HG03139 (cell line): ENCODE data around the gene RARB.

Experiments used
- ATAC-seq: cut with Tn5 transposase; IDR thresholded peaks from one replicate; pipeline ENCODE4 v1.9.1; 2021; ENCODE audit not compliant: unreplicated experiment

The RARB gene

GRCh38 chr3:25471081-25471768 is 43.2 kb downstream of the RARB start:
- ATAC-seq, result no peak

GRCh38 chr3:25472153-25472552 is 44.1 kb downstream of the RARB start:
- ATAC-seq, result no peak

DNA sequence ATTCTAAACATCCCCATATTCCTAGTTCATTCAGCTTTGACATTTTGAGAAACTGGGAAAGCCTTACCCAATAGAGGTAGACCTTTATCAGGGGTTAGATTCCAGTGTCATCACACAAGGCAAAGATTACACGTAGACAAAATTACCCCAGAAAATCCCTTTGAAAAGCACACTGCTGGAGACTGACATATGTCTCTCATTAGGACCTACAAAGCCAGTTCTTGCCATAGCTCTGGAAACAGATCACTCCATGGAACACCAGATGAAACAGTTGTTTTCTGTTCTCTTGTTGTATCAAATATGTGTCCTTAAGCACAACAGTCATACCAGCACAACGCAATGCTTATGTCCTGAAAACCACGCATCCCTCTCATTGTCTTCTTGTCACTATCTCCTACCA is 44.7 kb downstream of the RARB start:
- no peak for ATAC-seq

DNA sequence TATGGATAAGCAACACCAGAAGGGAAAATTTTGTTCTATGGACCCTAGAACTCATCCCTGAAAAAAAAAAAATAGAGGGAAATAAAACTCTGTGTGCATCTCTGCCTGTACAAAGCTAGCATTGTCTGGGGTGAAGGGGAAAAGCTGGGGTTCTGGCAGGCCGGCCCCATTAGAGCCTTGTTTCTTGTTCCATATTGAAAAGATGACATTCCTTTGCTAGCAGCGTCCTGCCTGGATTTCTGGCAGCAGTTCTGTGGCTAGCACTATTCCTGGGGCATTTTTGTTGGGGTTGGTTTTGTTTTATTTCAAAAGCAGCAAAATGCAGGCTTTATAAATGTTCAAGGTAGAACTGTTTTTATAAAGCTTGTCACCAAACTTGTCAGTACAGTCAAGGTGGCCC is 45.2 kb downstream of the RARB start:
- no peak for ATAC-seq

DNA sequence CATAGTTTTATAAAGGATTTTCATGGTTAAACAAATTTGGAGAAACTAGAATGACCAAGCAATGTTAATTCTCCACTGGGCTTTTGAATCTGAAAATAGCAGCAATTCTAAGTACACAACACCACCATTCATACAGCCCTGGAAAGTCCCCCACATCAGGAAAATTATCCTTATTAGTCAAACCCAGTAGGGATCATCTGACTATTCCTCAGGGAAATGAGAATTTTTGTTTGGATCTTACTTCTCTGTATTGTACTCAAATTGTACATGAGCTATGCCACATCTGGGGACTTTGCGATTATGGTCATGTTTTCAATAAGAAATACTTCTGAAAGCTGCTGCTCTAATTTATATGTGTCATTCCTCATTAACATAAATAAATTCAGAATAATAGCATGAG is 46.0 kb downstream of the RARB start:
- no peak for ATAC-seq

DNA sequence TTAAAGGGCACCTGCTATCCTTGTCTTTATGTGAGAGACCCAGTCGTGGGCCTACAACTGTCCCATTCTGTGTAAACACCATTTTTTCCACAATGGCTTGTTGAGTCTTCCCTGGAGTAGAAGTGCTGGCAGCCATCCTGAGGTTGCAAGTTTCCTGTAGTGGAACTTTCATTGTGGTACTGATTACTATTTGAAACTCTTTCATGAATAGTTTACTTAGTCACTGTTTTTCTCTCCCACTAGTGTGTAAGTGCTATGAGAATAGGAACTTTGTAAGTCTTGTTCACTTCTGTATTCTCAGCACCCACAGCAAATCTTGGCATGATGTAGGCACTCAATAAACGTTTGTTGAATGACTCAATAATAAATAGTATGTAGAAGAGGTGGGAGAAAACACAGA is 48.6 kb downstream of the RARB start:
- no peak for ATAC-seq

- no peak for ATAC-seq
Observed at GRCh38 chr3:25478211-25478757, 50.2 kb downstream of the RARB start.

GRCh38 chr3:25478964-25479726 is 51.1 kb downstream of the RARB start:
- ATAC-seq, result no peak

- no peak for ATAC-seq
Observed at GRCh38 chr3:25479727-25480010, 51.6 kb downstream of the RARB start.

- no peak for ATAC-seq
Observed at GRCh38 chr3:25480811-25481210, 52.7 kb downstream of the RARB start.

GRCh38 chr3:25481386-25481785 is 53.3 kb downstream of the RARB start:
- ATAC-seq, result no peak

- ATAC-seq, result no peak
Observed at GRCh38 chr3:25483456-25483855, 55.4 kb downstream of the RARB start.

GRCh38 chr3:25485673-25486072 is 57.6 kb downstream of the RARB start:
- ATAC-seq, result no peak

GRCh38 chr3:25486932-25487331 is 58.9 kb downstream of the RARB start:
- no peak for ATAC-seq

- no peak for ATAC-seq
Observed at GRCh38 chr3:25489858-25490593, 62.0 kb downstream of the RARB start.

DNA sequence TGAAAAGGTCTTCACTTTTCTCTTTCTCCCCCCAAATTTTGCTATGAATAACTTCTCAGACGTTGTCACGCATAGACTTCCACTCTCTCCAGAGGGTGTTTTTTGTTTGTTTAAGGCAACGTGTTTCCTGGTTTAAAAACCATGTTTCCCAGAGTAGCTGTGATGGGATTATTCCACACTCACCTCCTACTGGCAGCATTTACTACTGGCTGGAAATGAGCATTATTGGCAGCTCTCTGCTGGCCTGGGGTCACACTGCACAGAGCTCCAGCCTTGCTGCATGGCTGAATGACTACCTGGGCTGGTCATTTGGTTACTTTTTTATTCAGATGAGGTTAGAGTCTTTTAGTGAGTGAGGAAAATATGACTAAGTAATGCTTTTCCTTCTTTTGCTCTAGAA is 65.2 kb downstream of the RARB start:
- ATAC-seq, result no peak

DNA sequence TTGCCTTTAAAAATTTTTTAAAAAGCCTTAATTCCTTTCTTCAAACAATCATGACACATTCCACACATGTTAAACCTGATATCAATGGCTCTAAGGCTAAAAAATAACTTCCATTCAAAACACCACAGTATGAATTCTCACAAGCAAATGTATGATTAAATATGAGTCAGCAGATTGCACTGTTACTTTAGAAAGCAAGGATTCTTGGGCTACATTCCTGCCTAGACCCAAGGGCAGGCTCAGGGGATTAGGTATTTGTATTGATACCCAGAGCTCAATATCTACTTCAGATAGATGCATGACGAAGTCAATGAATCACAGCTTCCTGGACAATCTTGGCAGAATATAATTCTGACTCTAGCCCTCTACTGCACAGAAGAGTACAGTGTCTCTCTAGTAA is 65.7 kb downstream of the RARB start:
- ATAC-seq, result no peak

- ATAC-seq, result no peak
Observed at GRCh38 chr3:25495304-25495703, 67.2 kb downstream of the RARB start.

GRCh38 chr3:25495726-25496253 is 67.7 kb downstream of the RARB start:
- no peak for ATAC-seq

GRCh38 chr3:25497096-25497495 is 69.0 kb downstream of the RARB start:
- ATAC-seq, result no peak

GRCh38 chr3:25500706-25501210 is 72.7 kb downstream of the RARB start:
- ATAC-seq, result no peak
